GM03348 (cell line): ENCODE results near the gene POFUT1.
"Not testable (repeated sequence)": the region's sequence is repeated elsewhere in the genome, so short reads cannot be mapped to it uniquely, and the experiment has no call there.

Source experiments
- DNase-seq: peaks from one replicate; pipeline ENCODE4 v3.0.0; 2012; ENCODE audit warnings: low spot score

The POFUT1 gene

GRCh38 chr20:32189123-32189410 lies 18.6 kb upstream of the POFUT1 start:
- no peak for DNase-seq

DNA sequence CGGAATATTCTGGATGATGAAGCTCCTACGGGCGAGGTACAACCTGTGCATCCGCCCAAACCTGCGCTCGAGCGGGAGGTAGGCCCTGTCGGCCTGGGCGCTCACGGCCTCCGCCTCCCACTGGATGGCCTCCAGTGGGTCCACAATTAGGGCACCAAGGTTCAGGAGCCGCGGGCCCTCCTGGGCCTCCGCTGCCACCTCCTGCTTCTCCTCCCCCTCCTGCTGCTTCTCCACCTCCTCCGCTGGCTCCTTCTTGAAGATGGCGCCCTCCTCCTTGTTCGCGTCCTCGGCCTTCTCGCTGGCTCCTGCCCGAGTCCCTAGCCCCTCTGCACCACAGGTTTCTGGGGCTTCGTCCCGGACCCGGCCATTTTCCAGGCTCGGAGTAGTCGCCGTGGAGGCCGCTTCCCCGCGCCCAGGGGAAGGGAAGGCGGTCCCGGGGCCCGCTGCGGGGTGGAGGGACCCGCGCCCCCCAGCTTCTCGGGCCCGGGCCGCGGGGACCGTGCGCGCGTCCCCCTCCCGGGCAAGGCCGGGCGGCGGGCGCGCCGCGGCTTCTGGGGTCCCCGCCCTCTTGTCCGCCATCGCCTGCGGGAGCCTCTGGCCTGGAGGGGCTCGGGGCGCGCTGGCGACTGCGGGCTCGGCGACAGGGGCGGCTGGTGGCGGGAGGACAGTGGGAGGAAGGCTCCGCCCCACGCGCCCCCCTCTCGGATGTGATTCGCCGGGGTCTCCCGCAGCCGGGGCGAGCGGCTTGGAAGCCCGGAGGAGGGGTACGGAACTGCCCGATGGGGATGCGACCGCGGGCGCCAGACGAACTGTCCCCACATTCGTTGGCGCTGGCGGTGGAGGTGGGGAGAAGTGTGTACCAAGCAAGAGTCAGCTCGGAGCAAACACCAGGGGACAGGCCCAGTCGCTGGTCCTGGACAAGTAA lies 17.7 kb upstream of the POFUT1 start:
- peak; percentile 78 for DNase-seq

- no peak for DNase-seq
Observed at GRCh38 chr20:32190616-32191415, 16.9 kb upstream of the POFUT1 start.

DNA sequence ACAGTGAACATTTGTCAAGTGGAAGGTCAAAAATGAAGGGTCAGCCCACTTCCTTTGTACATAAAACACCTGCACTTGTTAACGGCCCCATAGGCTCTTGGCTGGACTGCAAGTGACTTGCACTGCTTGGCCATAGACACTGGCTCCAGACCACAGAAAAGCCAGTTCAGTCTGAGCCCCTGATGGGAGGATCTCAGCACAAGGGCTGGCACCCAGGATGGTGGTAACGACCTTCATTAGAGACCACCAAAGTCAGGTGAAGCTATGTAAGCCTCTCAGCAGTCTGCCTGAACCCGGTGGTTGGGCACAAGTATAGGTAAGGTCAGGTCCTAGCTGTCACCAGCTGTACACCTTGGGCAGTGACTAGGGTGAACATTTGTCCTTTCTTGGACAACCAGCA lies 16.3 kb upstream of the POFUT1 start:
- no peak for DNase-seq

DNA sequence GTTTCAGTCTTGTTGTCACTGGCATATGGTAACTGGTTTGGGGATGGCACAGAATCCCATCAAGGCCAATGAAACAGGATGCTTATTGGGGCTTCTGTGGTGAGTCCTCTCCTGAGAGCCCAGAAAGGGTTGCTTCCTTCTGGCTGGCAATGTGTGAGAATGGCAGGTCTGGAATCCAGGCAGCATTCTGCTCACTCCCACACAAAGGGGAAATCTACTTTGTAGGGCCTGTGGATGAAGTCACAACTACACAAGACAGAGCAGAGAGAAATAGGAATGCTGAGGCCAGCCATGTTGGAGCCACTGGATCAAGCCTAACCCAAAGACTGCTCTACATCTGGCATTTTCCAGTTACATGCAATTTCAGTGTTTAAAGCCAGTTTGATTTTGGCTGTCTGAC lies 15.8 kb upstream of the POFUT1 start:
- DNase-seq, result peak; percentile 56

GRCh38 chr20:32192698-32193097 lies 15.0 kb upstream of the POFUT1 start:
- DNase-seq, result no peak

DNA sequence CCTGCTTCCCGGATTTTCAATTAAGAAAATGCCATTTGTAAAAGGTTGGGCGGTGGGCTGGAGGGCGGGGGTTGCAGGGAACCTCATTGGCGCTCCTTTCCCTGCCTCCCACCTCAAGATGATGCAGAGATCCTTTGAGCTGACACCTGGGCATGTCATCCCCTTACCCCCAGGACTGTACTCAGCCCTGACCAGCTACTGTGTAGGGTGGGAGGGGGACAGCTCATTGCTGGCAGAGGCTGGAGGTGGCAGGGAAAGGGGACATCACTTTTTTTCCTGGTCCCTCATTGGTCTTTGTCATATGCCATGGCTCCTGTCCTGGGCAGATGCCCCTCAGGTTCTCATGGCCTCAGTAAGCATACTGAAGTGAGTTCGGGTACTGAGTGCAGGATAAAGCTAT lies 14.3 kb upstream of the POFUT1 start:
- not testable (repeated sequence) for DNase-seq

- DNase-seq, result no peak
Observed at GRCh38 chr20:32193996-32194395, 13.7 kb upstream of the POFUT1 start.

- no peak for DNase-seq
Observed at GRCh38 chr20:32195581-32195980, 12.1 kb upstream of the POFUT1 start.

DNA sequence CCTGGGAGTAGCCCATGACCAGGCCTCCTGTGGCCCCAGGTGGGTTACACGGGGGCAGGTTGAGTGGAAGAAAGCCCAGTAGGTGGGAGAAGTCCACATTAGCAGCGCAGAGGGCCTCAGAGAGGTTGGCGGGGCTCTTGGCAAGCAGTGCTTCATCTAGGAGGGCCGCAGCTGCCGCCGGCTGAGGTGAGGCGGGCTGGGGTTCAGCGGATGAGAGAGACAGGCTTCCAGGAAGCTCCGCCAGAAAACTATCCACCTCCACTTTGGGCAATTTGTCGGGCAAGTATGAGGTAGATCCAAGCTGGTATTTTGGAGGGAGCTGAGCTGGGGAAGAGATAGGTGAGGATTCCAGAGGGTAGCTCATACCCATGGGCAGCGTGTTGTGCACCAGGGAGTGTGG lies 11.1 kb upstream of the POFUT1 start:
- DNase-seq, result not testable (repeated sequence)

DNA sequence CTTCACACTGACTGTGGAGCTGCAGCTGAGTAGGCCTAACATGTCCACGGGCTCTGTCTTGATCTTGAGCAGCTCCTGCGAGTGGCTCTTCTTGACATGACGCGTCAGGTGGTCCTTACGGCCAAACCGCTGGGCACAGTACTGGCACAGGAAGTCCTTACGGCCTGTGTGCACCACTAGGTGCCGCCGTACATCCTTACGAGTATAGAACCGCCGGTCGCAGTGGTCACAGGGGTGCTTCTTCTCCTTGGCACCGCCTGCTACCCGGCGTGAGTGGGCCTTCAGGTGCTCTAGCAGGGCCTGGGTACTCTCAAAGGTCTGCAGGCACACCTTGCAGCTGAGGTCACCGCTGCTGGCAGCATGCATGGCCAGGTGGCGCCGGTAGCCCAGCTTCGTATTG lies 10.5 kb upstream of the POFUT1 start:
- DNase-seq, result not testable (repeated sequence)

GRCh38 chr20:32199006-32199405 lies 8.7 kb upstream of the POFUT1 start:
- DNase-seq, result no peak

DNA sequence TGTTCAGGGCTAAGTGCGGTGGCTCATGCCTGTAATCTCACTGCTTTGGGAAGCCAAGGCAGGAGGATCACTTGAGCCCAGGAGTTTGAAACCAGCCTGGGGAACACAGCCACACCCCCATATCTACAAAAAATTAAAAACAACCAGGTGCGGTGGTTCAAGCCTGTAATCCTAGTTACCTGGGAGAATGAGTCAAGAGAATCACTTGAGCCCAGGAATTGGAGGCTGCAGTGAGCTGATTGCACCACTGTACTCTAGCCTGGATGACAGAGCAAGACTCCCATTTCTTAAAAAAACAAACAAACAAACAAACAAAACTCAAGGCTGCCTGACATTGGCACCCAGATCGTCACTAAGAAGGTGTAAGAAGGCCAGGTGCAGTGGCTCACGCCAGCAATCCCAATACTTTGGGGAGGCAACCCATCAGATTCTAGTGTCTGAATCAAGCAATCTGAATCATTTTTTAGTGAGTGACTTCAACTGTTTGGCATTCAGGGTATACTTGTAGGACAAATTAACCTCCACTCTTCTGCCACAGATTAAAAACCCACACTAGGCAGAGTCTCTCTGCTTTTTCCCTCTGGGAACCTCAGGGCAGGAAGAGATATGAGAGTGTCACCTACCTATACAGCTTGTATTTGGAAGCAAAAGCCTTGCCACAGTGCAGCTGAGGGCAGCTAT lies 6.2 kb upstream of the POFUT1 start:
- peak; percentile 31 for DNase-seq

- DNase-seq, result no peak
Observed at GRCh38 chr20:32201977-32202363, 5.7 kb upstream of the POFUT1 start.

- DNase-seq, result no peak
Observed at GRCh38 chr20:32203356-32204204, 4.1 kb upstream of the POFUT1 start.

DNA sequence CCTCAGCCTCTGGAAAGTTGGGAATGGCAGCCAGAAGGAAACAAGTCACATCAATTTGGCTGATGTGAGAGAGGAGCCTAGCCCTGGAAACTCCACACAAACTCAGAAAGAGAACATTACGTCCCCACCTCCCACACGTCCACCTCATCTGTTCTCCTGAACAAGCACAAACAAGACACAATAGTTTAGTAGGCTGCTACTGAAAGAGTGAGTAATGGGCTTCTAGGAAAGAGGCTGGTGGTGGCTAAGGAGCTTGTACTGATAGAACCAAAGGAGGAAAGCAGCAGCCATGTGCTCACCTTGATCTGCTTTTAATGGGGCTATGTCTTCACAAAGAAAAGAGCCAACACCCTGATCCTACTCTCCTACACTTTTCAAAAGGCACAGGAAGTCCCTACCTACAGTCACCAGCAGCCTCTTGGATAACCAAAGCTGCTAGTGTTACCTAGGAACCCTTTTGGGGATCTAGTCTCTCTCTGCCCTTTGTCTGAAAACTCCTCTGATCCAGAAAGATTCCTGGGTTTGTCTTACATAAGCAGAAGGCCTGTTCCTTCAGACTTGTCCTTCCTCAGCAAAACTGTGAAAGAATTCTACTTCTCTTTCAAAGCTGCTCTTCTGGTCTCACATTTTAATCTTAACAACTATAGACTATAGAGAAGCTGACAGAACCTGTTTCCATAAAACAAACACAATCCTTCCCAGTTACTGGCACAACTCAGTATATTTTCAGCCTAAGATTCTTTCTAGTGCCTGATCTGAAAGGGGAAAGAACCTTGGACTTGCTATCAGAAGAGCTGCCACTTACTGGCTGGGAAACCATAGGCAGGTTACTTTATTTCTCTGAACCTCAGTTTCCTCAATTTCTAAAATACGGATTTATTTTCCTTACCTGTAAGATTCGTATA lies 3.2 kb upstream of the POFUT1 start:
- no peak for DNase-seq

- no peak for DNase-seq
Observed at GRCh38 chr20:32205110-32205842, 2.4 kb upstream of the POFUT1 start.

GRCh38 chr20:32205843-32206759 lies 1.6 kb upstream of the POFUT1 start:
- no peak for DNase-seq
